ENCODE data around the gene IAPP.

Gene IAPP

DNA sequence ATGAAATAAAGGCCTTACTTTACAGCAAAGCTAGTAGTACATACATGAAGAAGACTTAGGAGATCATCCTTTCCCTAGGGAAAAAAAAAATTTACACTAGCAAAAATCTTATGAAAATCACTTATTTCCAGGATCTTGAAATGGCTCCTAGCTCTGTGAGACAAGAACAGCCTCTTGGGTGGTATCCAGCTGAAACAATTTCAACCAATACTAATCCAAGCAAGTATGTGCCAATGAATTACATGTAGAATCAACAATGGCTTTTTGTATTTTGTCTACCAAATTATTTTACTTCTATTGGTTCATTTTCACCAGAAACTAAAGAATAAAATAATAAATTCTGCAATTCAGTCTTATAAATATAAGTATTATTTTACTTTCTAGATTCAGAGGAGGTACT lies 35.2 kb upstream of the IAPP start:
- no peak for DNase-seq (ENCODE audit: extremely low read depth, low read depth)
- no peak for TF ChIP-seq CTCF (IDR thresholded peaks at IDR 0.05; ENCODE audit: low read depth, low read length)

GRCh38 chr12:21337959-21338744 lies 34.5 kb upstream of the IAPP start:
- no peak for DNase-seq (ENCODE audit: extremely low read depth, low read depth)

GRCh38 chr12:21339921-21340320 lies 32.8 kb upstream of the IAPP start:
- TF ChIP-seq CTCF (IDR thresholded peaks at IDR 0.05; ENCODE audit: low read depth, low read length) = no peak
- DNase-seq (ENCODE audit: extremely low read depth, low read depth) = no peak

More at GRCh38 chr12:21337959-21338744, 34.5 kb upstream of the IAPP start:
- TF ChIP-seq CTCF (IDR thresholded peaks at IDR 0.05; ENCODE audit: low read depth, low read length) = no peak

DNA sequence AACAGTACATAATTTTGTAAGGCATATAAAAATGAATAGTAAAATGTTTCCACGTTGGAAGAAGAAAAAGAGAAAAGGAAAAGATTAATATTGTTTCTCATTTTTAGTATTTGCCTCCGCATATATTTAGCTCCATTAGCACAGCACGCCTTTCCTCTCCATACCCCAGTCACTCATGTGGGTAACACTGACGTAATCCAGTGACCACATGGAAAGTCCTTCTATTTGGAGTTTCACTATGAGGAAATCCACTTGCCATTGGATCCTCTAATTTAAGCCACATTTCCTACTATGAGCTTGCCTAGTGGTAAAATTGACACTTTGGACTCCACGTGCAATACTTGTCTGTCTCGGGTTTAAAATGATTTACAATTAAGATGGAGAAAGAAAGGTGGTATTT lies 32.3 kb upstream of the IAPP start:
- no peak for DNase-seq (ENCODE audit: extremely low read depth, low read depth)
- no peak for TF ChIP-seq CTCF (IDR thresholded peaks at IDR 0.05; ENCODE audit: low read depth, low read length)

GRCh38 chr12:21341769-21342168 lies 30.9 kb upstream of the IAPP start:
- TF ChIP-seq CTCF (IDR thresholded peaks at IDR 0.05; ENCODE audit: low read depth, low read length) = no peak
- no peak for DNase-seq (ENCODE audit: extremely low read depth, low read depth)

DNA sequence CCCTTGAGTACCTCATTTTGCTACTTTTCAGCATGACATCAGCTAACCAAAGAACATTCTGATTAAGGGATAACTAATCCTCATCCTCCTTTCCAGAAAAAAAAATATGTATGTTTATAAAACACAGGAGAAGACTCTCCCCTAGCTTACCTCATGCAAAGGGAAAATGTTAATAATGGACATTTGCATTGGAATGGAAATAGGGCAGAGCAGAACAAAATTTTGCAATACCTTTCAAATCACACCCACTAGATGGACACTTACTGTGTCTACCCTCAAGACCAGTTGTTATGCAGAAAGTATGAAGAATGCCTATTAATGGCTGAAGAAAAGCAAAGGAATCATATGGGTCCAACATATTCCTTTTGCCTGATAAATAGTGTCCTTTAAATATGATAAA lies 29.1 kb upstream of the IAPP start:
- TF ChIP-seq CTCF (IDR thresholded peaks at IDR 0.05; ENCODE audit: low read depth, low read length) = no peak
- no peak for DNase-seq (ENCODE audit: extremely low read depth, low read depth)

GRCh38 chr12:21346542-21347205 lies 26.0 kb upstream of the IAPP start:
- no peak for DNase-seq (ENCODE audit: extremely low read depth, low read depth)
- no peak for TF ChIP-seq CTCF (IDR thresholded peaks at IDR 0.05; ENCODE audit: low read depth, low read length)
